ENCODE results near the gene LAP3.

The LAP3 gene

DNA sequence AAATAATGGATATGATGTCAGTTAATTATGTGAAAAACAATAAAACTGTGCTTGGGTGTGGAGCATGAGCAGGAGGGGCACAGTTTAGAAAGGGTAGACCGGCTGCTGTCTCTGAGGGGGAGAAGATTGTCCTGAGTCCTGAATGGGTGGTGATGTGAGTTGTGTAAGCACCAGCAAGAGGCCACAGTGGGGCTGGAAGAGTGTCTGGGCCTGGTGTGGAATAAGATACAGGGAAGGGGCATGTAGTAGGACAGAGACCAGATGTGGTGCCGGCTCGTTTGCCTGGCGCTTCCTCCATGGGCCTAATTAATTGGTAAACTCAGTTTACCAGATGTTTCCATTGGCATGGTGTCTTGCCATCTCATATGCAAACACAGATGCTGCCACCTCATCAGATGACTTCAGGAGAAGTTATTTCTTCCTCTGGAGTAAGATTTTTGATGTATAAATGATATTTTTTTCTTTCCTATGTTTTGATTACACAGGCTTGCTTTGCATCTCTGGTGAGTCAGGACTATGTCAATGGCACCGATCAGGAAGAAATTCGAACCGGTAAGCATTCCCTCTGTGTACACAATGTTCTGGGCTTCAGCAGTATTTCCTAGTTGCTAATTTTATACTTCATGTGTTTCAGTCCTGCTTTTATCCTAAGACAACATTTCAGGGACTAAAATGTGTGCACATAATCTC is 42.6 kb downstream of the LAP3 start:
- no peak for DNase-seq

DNA sequence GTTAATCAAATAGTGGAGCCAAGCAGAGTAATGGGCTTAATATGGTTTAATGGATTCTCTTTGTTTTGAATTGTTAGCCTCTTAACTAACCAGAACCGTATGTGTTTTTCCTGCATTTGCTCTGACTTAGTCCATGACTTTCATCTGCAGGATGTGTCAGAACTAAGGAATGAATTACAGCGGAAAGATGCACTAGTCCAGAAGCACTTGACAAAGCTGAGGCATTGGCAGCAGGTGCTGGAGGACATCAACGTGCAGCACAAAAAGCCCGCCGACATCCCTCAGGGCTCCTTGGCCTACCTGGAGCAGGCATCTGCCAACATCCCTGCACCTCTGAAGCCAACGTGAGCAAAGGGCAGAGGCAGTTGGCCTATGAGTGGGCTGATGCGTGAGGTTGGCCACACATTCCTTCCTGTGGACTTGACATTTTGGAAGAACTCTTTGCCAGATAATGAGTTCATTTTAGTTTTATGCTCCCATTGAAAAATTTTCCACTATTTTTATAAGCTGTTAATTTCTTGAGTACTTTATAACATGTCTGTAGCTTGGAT is 46.5 kb downstream of the LAP3 start:
- no peak for DNase-seq

DNA sequence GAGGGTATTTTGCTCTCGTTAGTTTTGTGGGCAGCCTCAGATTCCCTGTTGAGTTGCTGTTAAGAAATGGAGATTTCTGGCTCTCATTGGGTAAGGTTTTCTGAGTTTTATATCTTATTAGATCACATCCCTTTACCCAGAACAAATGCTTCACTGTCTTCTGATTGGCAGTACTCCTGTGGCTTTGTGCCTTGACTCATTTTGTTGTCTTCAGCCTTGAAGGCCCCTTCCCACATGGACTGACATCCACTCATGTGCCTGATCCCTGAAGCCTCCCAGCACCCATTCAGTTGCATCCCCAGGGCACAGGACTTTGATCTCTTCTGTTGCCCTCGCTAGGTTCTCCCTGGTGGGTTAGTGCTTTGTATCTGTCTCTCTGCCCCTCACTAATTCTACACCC is 47.8 kb downstream of the LAP3 start:
- no peak for DNase-seq

GRCh38 chr4:17630228-17630627 is 53.2 kb downstream of the LAP3 start:
- no peak for DNase-seq

- no peak for DNase-seq
Observed at GRCh38 chr4:17633600-17633999, 56.6 kb downstream of the LAP3 start.

- DNase-seq, result no peak
Observed at GRCh38 chr4:17635056-17635455, 58.1 kb downstream of the LAP3 start.

DNA sequence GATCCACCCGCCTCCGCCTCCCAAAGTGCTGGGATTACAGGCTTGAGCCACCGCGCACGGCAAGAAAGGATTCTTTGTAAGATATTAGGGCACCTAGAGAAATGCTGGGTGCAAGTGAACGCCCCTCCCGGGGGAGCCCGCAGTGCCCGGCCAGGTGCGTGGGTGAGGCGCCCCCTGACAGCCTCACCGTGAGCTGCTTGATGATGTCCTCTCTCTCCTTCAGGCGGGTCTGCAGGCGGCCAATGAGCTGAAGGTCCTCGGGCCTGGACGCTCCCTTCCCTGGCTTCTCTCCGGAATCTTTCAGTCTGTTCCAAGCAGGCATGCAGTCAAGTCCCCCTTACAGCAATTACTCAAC is 59.3 kb downstream of the LAP3 start:
- no peak for DNase-seq

GRCh38 chr4:17636696-17637622 is 60.0 kb downstream of the LAP3 start:
- peak; percentile 31 for DNase-seq

GRCh38 chr4:17639136-17639535 is 62.1 kb downstream of the LAP3 start:
- DNase-seq, result no peak

GRCh38 chr4:17642398-17642783 is 65.4 kb downstream of the LAP3 start:
- DNase-seq, result no peak

- no peak for DNase-seq
Observed at GRCh38 chr4:17646693-17647092, 69.7 kb downstream of the LAP3 start.

DNA sequence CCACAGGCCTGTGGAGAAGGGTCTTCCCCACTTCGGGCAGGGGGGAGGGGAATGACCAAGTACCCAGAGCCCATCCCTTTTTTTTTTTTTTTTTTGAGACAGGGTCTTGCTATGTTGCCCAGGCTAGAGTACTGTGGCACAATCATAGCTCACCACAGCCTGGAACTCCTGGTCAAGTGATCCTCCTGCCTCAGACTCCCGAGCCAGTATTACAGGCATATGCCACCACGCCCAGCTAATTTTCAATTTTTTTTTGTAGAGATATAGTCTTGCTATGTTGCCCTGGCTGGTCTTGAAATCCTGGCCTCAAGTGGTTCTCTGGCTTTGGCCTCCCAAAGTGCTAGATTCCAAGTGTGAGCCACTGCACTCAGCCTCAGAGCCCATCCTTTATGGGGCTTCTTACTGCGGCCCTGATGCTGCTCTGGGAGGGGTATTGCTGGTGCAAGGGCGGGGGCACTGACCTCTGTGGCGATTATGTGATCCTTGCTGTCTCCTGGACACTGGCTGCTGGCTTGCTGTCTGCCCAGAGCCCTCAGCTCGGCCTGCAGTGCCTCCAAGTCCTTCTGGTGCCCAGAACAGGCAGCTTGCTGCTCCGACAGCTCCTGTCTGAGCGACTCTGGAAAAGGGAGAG is 70.3 kb downstream of the LAP3 start:
- DNase-seq, result no peak

- no peak for DNase-seq
Observed at GRCh38 chr4:17647927-17648326, 70.9 kb downstream of the LAP3 start.

GRCh38 chr4:17650406-17650805 is 73.4 kb downstream of the LAP3 start:
- DNase-seq, result no peak

GRCh38 chr4:17654701-17655100 is 77.7 kb downstream of the LAP3 start:
- no peak for DNase-seq

- DNase-seq, result no peak
Observed at GRCh38 chr4:17657090-17657489, 80.1 kb downstream of the LAP3 start.

Measured in NCI-H1105 treated with DMSO at 0.1 percent for 48 hours (cell line).